ENCODE data around the gene KCNA3. TPM values are rescaled to one million over a fixed set of nuclear protein-coding genes. Genes with fewer than 3 reads are reported as not detected.

KCNA3 gene
- total and polyA plus RNA-seq, 2 of the 4 experiments (the other 2 are of a cell fraction) = under 0.01 to 0.09 TPM

DNA sequence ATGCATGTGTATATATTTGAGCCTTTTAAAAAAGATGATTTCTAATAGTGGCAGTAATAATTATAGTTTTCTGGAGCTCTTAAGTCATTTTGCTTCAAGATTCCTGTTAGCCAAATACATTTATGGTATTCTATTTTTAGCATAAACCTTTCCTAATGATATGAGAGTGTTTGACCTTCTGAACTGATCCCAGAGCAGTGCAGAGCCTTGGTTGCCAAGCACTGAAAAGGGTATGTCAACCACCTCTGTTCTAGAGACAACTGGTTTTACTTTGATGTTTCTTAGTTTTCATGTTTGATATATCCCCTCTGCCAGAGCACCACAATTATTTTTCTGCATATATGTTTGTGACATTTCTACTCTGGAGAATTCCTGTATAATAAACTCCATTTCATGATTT, 15.1 kb upstream of the KCNA3 start:
- no peak overlapping the region for H3K14ac ChIP-seq (replicated peaks; ENCODE audit: low read depth, low read length)
- H3K18ac ChIP-seq (ENCODE audit: low read depth, low read length) = no peak overlapping the region
- H2AK9ac ChIP-seq (replicated peaks; ENCODE audit: low read depth, low read length, poor library complexity) = no peak overlapping the region
- H4K20me1 ChIP-seq (ENCODE audit: insufficient read depth, low read length) = no peaks in the 10 kb centered on the region
- CTCF ChIA-PET = no interaction called here
- POLR2A ChIA-PET (ENCODE audit: unreplicated experiment) = no interaction called here
- H3K9ac ChIP-seq (ENCODE audit: low read depth, low read length) = no peak overlapping the region
- H4K8ac ChIP-seq (ENCODE audit: low read depth in 2 of 2, low read length in 2 of 2) = no peak overlapping the region
- no peaks in the 10 kb centered on the region for H3K9me1 ChIP-seq (ENCODE audit: insufficient read depth, low read length)
- H4K91ac ChIP-seq (ENCODE audit: insufficient read depth, low read depth, low read length) = no peak overlapping the region
- H3K4me3 ChIP-seq (ENCODE audit: insufficient read depth, low read depth, low read length) = no peak overlapping the region
- no peak overlapping the region for H3K56ac ChIP-seq (ENCODE audit: extremely low read depth, insufficient read depth, low read length)
- H2BK5ac ChIP-seq (ENCODE audit: low read depth, low read length, poor library complexity, severe bottlenecking) = no peak overlapping the region
- no peak for ATAC-seq (ENCODE audit: low read depth)
- H3K4me1 ChIP-seq (ENCODE audit: control insufficient read depth, insufficient read depth, low read length) = peaks cover 6% of the 10 kb centered on the region; the same call in 1 of the 2 replicates
- H2AFZ ChIP-seq (replicated peaks; ENCODE audit: low read length, poor library complexity) = no peak overlapping the region
- dilution Hi-C loops (cut with HindIII; ENCODE audit: low sequenced_read_pairs, unreplicated experiment) = no loop called here
- BruUV-seq (replicated peaks) = no TSS peak
- H3K79me1 ChIP-seq (ENCODE audit: low read depth in 1 of 2, low read length in 2 of 2) = no peaks in the 10 kb centered on the region
- in situ Hi-C loops (cut with MboI; ENCODE audit: low sequenced_read_pairs) = no loop called here
- TF ChIP-seq NFE2L2 (IDR thresholded peaks at IDR 0.05; ENCODE audit: low read depth, low read length) (no peak), MAFK (IDR thresholded peaks at IDR 0.05; ENCODE audit: low read depth, low read length) (no peak), ELK1 (IDR thresholded peaks at IDR 0.05; ENCODE audit: borderline replicate concordance, low read depth, low read length) (no peak), RCOR1 (IDR thresholded peaks at IDR 0.05; ENCODE audit: insufficient replicate concordance, low read length) (no peak), RFX5 (IDR thresholded peaks at IDR 0.05; ENCODE audit: low read depth, low read length) (no peak), MAZ (IDR thresholded peaks at IDR 0.05; ENCODE audit: borderline replicate concordance, low read depth, low read length) (no peak), USF2 (IDR thresholded peaks at IDR 0.05; ENCODE audit: low read depth, low read length) (no peak), CHD1 (IDR thresholded peaks at IDR 0.05; ENCODE audit: low read depth, low read length) (no peak), CEBPB (IDR thresholded peaks at IDR 0.05; ENCODE audit: low read depth, low read length) (no peak), RAD21 (IDR thresholded peaks at IDR 0.05; ENCODE audit: low read length) (no peak)
- H3K4ac ChIP-seq (ENCODE audit: low read depth, low read length) = no peak overlapping the region
- H2BK15ac ChIP-seq (ENCODE audit: low read depth, low read length) = no peak overlapping the region
- intact Hi-C loops (cut with micrococcal nuclease) = no loop called here
- H3K9me3 ChIP-seq (ENCODE audit: control insufficient read depth, insufficient read depth, low read length) = no peaks in the 10 kb centered on the region
- H3K23ac ChIP-seq (ENCODE audit: low read depth, low read length) = no peak overlapping the region
- no peak overlapping the region for H2BK20ac ChIP-seq (ENCODE audit: low read depth, low read length)
- no peak for DNase-seq
- no peak overlapping the region for H2AK5ac ChIP-seq (ENCODE audit: low read depth, low read length)
- H3K36me3 ChIP-seq (ENCODE audit: control insufficient read depth, insufficient read depth, low read length) = no peaks in the 10 kb centered on the region
- no peaks in the 10 kb centered on the region; the same call in 1 of the 2 replicates for H3K27me3 ChIP-seq (ENCODE audit: control insufficient read depth, insufficient read depth, low read length)
- no peak overlapping the region for H3K27ac ChIP-seq (ENCODE audit: insufficient read depth, low read length)
- H3K4me2 ChIP-seq (ENCODE audit: low read depth, low read length) = no peak overlapping the region
- no peak overlapping the region for H4K5ac ChIP-seq (ENCODE audit: low read depth, low read length)
- no peak overlapping the region for H2BK120ac ChIP-seq (ENCODE audit: low read depth, low read length)
